Measurements from ENCODE around the gene TMEM141. TPM values are rescaled to one million over a fixed set of nuclear protein-coding genes. Genes with fewer than 3 reads are reported as not detected.

TMEM141 gene
- total RNA-seq, 6 experiments from 2014 or later, result 46.5 to 105 (median 56.7) TPM

GRCh38 chr9:136792321-136793085 lies 1.4 kb downstream of the TMEM141 start:
- no peaks in the 10 kb centered on the region for H3K36me3 ChIP-seq
- peaks cover 0 to 33% (median 11%) of the 10 kb centered on the region in 4 donors for H3K4me1 ChIP-seq
- intact Hi-C loops (cut with DNase I), result no loop called here
- H3K27me3 ChIP-seq, result no peaks in the 10 kb centered on the region
- 70% methylated on average over 6 of the region's 15 CpGs for WGBS (ENCODE audit: insufficient coverage, low coverage, low lambda C conversion rate, missing lambda C conversion rate)
- no peak for TF ChIP-seq POLR2A (IDR thresholded peaks at IDR 0.05)
- TF ChIP-seq, protein P1, sequence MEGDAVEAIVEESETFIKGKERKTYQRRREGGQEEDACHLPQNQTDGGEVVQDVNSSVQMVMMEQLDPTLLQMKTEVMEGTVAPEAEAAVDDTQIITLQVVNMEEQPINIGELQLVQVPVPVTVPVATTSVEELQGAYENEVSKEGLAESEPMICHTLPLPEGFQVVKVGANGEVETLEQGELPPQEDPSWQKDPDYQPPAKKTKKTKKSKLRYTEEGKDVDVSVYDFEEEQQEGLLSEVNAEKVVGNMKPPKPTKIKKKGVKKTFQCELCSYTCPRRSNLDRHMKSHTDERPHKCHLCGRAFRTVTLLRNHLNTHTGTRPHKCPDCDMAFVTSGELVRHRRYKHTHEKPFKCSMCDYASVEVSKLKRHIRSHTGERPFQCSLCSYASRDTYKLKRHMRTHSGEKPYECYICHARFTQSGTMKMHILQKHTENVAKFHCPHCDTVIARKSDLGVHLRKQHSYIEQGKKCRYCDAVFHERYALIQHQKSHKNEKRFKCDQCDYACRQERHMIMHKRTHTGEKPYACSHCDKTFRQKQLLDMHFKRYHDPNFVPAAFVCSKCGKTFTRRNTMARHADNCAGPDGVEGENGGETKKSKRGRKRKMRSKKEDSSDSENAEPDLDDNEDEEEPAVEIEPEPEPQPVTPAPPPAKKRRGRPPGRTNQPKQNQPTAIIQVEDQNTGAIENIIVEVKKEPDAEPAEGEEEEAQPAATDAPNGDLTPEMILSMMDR (IDR thresholded peaks at IDR 0.05), result no peak
- no peak overlapping the region for H3K4me3 ChIP-seq
- DNase-seq, result peak in 1 of 3 donors; percentile 61
- no peak overlapping the region for H3K27ac ChIP-seq
- H3K9me3 ChIP-seq, result no peaks in the 10 kb centered on the region
- ATAC-seq, result no peak

DNA sequence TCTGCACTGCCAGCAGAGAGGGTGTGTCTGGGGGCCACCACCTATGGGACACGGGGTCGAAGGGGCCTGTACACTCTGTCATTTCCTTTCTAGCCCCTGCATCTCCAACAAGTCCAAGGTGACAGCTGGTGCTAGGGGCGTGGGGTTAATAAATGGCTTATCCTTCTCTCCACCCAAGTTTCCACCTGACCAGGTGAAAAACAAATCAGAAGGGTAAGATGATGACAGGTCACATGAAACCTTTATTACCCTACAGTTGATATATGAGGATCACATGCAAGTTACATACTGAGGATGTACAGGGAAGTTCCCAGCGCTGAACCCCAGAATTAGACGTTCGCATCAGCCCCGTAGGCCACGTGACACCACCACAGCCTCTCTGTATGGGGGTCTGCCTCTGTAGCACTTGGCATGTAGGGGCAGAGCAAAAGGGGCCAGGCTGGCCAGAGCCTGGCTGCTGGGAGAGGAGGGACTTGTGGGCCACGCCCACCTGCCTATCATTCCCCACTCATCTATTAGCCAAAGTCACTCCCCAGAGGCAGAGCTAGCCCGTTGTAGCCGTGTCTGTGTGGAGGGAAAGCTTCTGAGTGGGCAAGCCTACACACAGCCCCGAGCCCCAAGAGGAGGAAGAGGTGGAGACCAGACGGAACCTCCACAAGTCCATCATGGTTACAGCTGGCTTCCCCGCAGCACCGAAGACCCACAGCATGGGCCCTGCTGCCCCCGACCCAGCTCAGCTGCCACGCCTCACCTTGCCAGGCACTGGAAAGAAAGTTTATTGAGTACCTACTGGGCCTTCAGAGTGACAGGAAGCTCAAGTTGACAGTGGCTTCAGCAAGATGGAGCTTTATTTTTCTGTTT lies 2.2 kb downstream of the TMEM141 start:
- Histone ChIP-seq H3K4me3 (no peak overlapping the region), H3K27me3 (no peaks in the 10 kb centered on the region), H3K4me1 (peaks cover 0 to 25% (median 11%) of the 10 kb centered on the region in 4 donors), H3K9me3 (no peaks in the 10 kb centered on the region), H3K27ac (no peak overlapping the region), H3K36me3 (no peaks in the 10 kb centered on the region)
- DNase-seq (no peak), ATAC-seq (no peak)
- intact Hi-C loops (cut with DNase I), result no loop called here
- TF ChIP-seq, protein P1 (IDR thresholded peaks at IDR 0.05), result no peak
- no peak for TF ChIP-seq POLR2A (IDR thresholded peaks at IDR 0.05)
- WGBS (ENCODE audit: insufficient coverage, low coverage, low lambda C conversion rate, missing lambda C conversion rate), result 88% methylated on average over 5 of the region's 17 CpGs

DNA sequence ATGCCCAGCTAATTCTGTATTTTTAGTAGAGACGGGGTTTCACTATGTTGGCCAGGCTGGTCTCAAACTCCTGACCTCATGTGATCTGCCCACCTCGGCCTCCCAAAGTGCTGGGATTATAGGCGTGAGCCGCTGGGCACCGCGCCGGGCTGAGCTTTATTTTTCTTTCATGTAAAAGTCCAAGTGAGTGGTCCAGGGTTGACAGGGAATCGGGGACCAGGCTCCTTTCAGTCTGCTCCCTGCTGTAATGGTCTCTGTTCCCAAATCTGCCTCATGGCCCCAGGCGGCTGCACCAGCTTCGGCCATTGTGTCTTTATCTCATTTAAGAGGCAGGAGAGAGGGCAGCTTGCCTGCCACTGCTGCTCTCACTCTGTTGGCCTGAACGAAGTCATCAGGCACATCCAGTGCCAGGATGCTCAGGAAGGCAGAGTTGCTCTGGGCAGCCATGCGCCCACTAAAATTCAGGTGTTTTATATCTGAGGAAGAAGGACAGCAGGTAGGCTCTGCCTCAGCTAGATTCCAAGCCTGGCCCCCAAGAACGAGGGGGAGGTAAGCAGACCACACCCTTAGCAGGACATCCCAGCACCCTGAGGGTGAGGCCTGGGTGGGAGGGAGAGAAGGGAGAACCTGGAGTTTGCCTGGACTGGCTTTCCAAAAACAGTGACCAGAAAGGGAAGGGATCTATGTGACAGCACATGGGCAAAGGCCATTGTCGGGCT lies 3.3 kb downstream of the TMEM141 start:
- no peak for TF ChIP-seq POLR2A (IDR thresholded peaks at IDR 0.05)
- TF ChIP-seq, protein P1 (IDR thresholded peaks at IDR 0.05), result no peak
- WGBS (ENCODE audit: insufficient coverage, low coverage, low lambda C conversion rate, missing lambda C conversion rate), result 49% methylated on average over 4 of the region's 14 CpGs
- H3K9me3 ChIP-seq, result no peaks in the 10 kb centered on the region
- H3K27me3 ChIP-seq, result no peaks in the 10 kb centered on the region
- H3K27ac ChIP-seq, result no peak overlapping the region
- H3K4me3 ChIP-seq, result no peak overlapping the region
- DNase-seq (no peak), ATAC-seq (no peak)
- intact Hi-C loops (cut with DNase I), result no loop called here
- H3K4me1 ChIP-seq, result peaks cover 0 to 31% (median 15%) of the 10 kb centered on the region in 4 donors
- H3K36me3 ChIP-seq, result no peaks in the 10 kb centered on the region

- Histone ChIP-seq H3K4me1 (peaks cover 0 to 30% (median 15%) of the 10 kb centered on the region in 4 donors), H3K4me3 (no peak overlapping the region), H3K27ac (no peak overlapping the region), H3K36me3 (no peaks in the 10 kb centered on the region), H3K27me3 (no peaks in the 10 kb centered on the region), H3K9me3 (no peaks in the 10 kb centered on the region)
- ATAC-seq (no peak), DNase-seq (no peak)
- TF ChIP-seq, protein P1 (IDR thresholded peaks at IDR 0.05), result no peak
- TF ChIP-seq POLR2A (IDR thresholded peaks at IDR 0.05), result no peak
- intact Hi-C loops (cut with DNase I), result no loop called here
- WGBS (ENCODE audit: insufficient coverage, low coverage, low lambda C conversion rate, missing lambda C conversion rate), result 20% methylated on average over 1 of the region's 6 CpGs
Observed at GRCh38 chr9:136795000-136795348, 3.8 kb downstream of the TMEM141 start.
